IMR-90 (cell line): ENCODE results near the gene KPNA2.

ENCODE experiments used
- BHLHE40 ChIP-seq: fragments of 150-350 bp; IDR thresholded peaks from 2 replicates; pipeline ENCODE4 v1.6.1; 2016; ENCODE audit warnings: mild to moderate bottlenecking, low read depth, low read length
- CTCF ChIP-seq: conservative IDR thresholded peaks from 2 replicates; pipeline ENCODE4 v1.5.1; 2012; ENCODE audit warnings: mild to moderate bottlenecking, low read depth, low read length, improper control_type of control experiment
- POLR2A ChIP-seq: IDR thresholded peaks from 2 replicates; pipeline ENCODE4 v1.6.1; 2012; ENCODE audit warnings: mild to moderate bottlenecking, low read depth, low read length
- RFX5 ChIP-seq: IDR thresholded peaks from 2 replicates; pipeline ENCODE4 v1.8.0; 2012; ENCODE audit warnings: low read depth, mild to moderate bottlenecking, low read length, moderate library complexity

GRCh38 chr17:68060336-68060735, 24.8 kb downstream of the KPNA2 start:
- TF ChIP-seq POLR2A: no peak
- TF ChIP-seq CTCF: no peak
- TF ChIP-seq BHLHE40: no peak
- TF ChIP-seq RFX5: no peak
